Superior temporal gyrus (tissue), 1 donor: ENCODE data around the gene KIF3B.
"Not testable (repeated sequence)": the region's sequence is repeated elsewhere in the genome, so short reads cannot be mapped to it uniquely, and the experiment has no call there.

ENCODE experiments used
- DNase-seq: peaks from one replicate; pipeline ENCODE4 v3.0.0-alpha.2; 2016; ENCODE audit errors: extremely low spot score

The KIF3B gene

GRCh38 chr20:32296412-32296811, 19.0 kb downstream of the KIF3B start:
- no peak for DNase-seq

GRCh38 chr20:32296819-32297420, 19.5 kb downstream of the KIF3B start:
- no peak for DNase-seq

- no peak for DNase-seq
These were observed 20.0 kb downstream of the KIF3B start for GRCh38 chr20:32297439-32297838.

GRCh38 chr20:32300647-32301046, 23.2 kb downstream of the KIF3B start:
- DNase-seq, result no peak

GRCh38 chr20:32301719-32302506, 24.5 kb downstream of the KIF3B start:
- DNase-seq, result no peak

GRCh38 chr20:32302507-32302872, 25.0 kb downstream of the KIF3B start:
- no peak for DNase-seq

GRCh38 chr20:32304131-32304746, 26.8 kb downstream of the KIF3B start:
- DNase-seq, result no peak

GRCh38 chr20:32312718-32313424, 35.4 kb downstream of the KIF3B start:
- DNase-seq, result no peak

GRCh38 chr20:32314768-32315167, 37.3 kb downstream of the KIF3B start:
- no peak for DNase-seq

- no peak for DNase-seq
These were observed 37.9 kb downstream of the KIF3B start for GRCh38 chr20:32315399-32315798.

GRCh38 chr20:32315891-32316290, 38.4 kb downstream of the KIF3B start:
- no peak for DNase-seq

GRCh38 chr20:32316667-32317066, 39.2 kb downstream of the KIF3B start:
- no peak for DNase-seq

- no peak for DNase-seq
These were observed 41.6 kb downstream of the KIF3B start for GRCh38 chr20:32319100-32319499.

- DNase-seq, result no peak
These were observed 42.9 kb downstream of the KIF3B start for GRCh38 chr20:32320305-32320704.

GRCh38 chr20:32321390-32321789, 43.9 kb downstream of the KIF3B start:
- DNase-seq, result no peak

- DNase-seq, result not testable (repeated sequence)
These were observed 44.8 kb downstream of the KIF3B start for GRCh38 chr20:32322260-32322659.

- DNase-seq, result not testable (repeated sequence)
These were observed 46.3 kb downstream of the KIF3B start for GRCh38 chr20:32323761-32324160.

GRCh38 chr20:32325706-32326503, 48.5 kb downstream of the KIF3B start:
- DNase-seq, result no peak

GRCh38 chr20:32326504-32326845, 49.0 kb downstream of the KIF3B start:
- DNase-seq, result no peak

- no peak for DNase-seq
These were observed 49.7 kb downstream of the KIF3B start for GRCh38 chr20:32327087-32327681.

- no peak for DNase-seq
These were observed 52.5 kb downstream of the KIF3B start for GRCh38 chr20:32329817-32330554.
